ENCODE measurements around the gene RPS6KA5. TPM values are rescaled to one million over a fixed set of nuclear protein-coding genes. Genes with fewer than 3 reads are reported as not detected.
A peak's percentile ranks its signal among the peaks of the same experiment; 100 is the strongest.

Gene RPS6KA5
- total RNA-seq, 2 donors from 2014 or later, result 30.0 to 46.2 TPM

GRCh38 chr14:90892970-90893369, 167.5 kb downstream of the RPS6KA5 start:
- ATAC-seq (replicated peaks), result no peak
- Mint-ChIP-seq H3K4me1 (no peaks in the 10 kb centered on the region), H3K27ac (no peak overlapping the region), H3K4me3 (no peak overlapping the region), H3K27me3 (no peaks in the 10 kb centered on the region), H3K36me3 (ENCODE audit: low read depth) (peaks cover 86% of the 10 kb centered on the region), H3K9me3 (no peaks in the 10 kb centered on the region)

DNA sequence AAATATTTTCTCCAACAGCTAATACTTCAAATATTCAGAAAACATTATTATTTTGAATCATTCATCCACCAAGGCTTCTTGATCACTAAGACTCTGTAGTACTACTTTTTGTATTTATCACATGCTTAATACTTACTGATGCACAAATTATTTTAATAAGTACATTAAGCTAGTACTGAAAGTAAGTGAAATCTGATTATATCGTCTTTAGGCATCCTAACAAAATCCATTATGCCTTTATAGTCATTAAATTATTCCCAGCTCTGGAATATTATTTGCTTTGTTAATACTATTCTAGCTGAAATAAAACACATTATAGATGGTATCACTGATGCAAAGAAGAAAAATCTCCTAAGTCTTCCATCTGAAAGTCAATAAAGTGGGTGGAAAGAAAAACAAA, 169.1 kb downstream of the RPS6KA5 start:
- H3K36me3 Mint-ChIP-seq (ENCODE audit: low read depth), result peaks cover 78% of the 10 kb centered on the region
- no peaks in the 10 kb centered on the region for H3K27me3 Mint-ChIP-seq

GRCh38 chr14:90890322-90891020, 170.0 kb downstream of the RPS6KA5 start:
- no peak overlapping the region for H3K4me3 Mint-ChIP-seq
- H3K4me1 Mint-ChIP-seq, result no peaks in the 10 kb centered on the region
- H3K27ac Mint-ChIP-seq, result no peak overlapping the region
- no peaks in the 10 kb centered on the region for H3K9me3 Mint-ChIP-seq
- no peaks in the 10 kb centered on the region for H3K27me3 Mint-ChIP-seq
- no peak for ATAC-seq (replicated peaks)
- peaks cover 69% of the 10 kb centered on the region for H3K36me3 Mint-ChIP-seq (ENCODE audit: low read depth)

More for the DNA sequence above, 169.1 kb downstream of the RPS6KA5 start:
- H3K9me3 Mint-ChIP-seq, result no peaks in the 10 kb centered on the region
- ATAC-seq (replicated peaks), result no peak
- H3K4me1 Mint-ChIP-seq, result no peaks in the 10 kb centered on the region
- H3K4me3 Mint-ChIP-seq, result no peak overlapping the region
- H3K27ac Mint-ChIP-seq, result no peak overlapping the region

DNA sequence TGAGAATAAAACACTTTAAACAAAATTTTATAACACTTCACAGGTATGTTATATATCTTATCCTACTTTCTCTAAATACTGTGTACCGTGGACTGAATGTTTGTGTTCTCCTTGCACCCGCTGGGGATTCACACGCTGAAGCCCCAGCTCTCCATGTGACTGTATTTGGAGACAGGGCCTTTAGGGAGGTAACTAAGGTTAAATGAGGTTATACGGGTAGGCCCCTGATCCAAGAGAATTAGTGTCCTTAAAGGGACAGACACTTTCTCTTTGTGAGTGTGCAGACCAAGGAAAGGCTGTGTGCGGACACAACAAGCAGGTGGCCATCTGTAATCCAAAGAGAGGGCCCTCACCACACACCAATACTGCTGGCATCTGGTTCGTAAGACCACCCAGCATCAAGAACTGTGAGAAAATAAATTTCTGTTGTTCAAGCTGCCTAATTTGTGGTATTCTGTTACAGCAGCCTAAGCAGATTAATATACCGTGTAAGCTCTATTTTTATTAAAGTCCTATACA, 174.1 kb downstream of the RPS6KA5 start:
- H3K27me3 Mint-ChIP-seq, result no peaks in the 10 kb centered on the region
- no peaks in the 10 kb centered on the region for H3K9me3 Mint-ChIP-seq
- no peak overlapping the region for H3K4me3 Mint-ChIP-seq
- H3K27ac Mint-ChIP-seq, result no peak overlapping the region
- H3K36me3 Mint-ChIP-seq (ENCODE audit: low read depth), result peaks cover 69% of the 10 kb centered on the region
- no peak for ATAC-seq (replicated peaks)
- no peaks in the 10 kb centered on the region for H3K4me1 Mint-ChIP-seq

GRCh38 chr14:90883782-90884181, 176.7 kb downstream of the RPS6KA5 start:
- Mint-ChIP-seq H3K4me1 (peaks cover 4% of the 10 kb centered on the region), H3K27me3 (no peaks in the 10 kb centered on the region), H3K27ac (peak overlapping the region; percentile 9), H3K4me3 (no peak overlapping the region), H3K9me3 (no peaks in the 10 kb centered on the region), H3K36me3 (ENCODE audit: low read depth) (peaks cover 65% of the 10 kb centered on the region)
- no peak for ATAC-seq (replicated peaks)

DNA sequence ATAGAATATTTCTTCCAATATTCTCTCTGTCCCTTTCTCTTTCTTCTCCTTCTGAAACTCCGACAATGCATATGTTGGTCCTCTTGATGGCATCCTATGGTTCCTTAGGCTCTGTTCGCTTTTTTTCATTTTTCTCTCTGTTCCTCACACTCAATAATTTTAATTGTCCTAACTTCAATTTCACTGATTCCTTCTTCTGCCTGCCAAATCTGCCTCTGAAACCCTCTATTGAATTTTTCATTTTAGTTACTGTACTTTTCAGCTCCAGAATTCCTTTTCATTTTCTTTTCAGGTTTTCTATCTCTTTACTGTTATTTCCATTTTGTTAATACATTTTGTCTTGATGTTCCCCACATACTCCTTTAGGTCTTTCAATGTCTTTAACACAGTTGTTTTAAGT, 177.2 kb downstream of the RPS6KA5 start:
- Mint-ChIP-seq H3K27me3 (no peaks in the 10 kb centered on the region), H3K27ac (peak overlapping the region; percentile 9)
- ATAC-seq (replicated peaks), result no peak

GRCh38 chr14:90880282-90880681, 180.2 kb downstream of the RPS6KA5 start:
- H3K27me3 Mint-ChIP-seq, result no peaks in the 10 kb centered on the region
- no peak overlapping the region for H3K27ac Mint-ChIP-seq
- no peaks in the 10 kb centered on the region for H3K9me3 Mint-ChIP-seq
- H3K36me3 Mint-ChIP-seq (ENCODE audit: low read depth), result peaks cover 70% of the 10 kb centered on the region
- no peak for ATAC-seq (replicated peaks)
- H3K4me3 Mint-ChIP-seq, result no peak overlapping the region
- peaks cover 4% of the 10 kb centered on the region for H3K4me1 Mint-ChIP-seq

More for the DNA sequence above, 177.2 kb downstream of the RPS6KA5 start:
- H3K4me1 Mint-ChIP-seq, result peaks cover 4% of the 10 kb centered on the region
- no peaks in the 10 kb centered on the region for H3K9me3 Mint-ChIP-seq
- H3K36me3 Mint-ChIP-seq (ENCODE audit: low read depth), result peaks cover 60% of the 10 kb centered on the region
- no peak overlapping the region for H3K4me3 Mint-ChIP-seq

DNA sequence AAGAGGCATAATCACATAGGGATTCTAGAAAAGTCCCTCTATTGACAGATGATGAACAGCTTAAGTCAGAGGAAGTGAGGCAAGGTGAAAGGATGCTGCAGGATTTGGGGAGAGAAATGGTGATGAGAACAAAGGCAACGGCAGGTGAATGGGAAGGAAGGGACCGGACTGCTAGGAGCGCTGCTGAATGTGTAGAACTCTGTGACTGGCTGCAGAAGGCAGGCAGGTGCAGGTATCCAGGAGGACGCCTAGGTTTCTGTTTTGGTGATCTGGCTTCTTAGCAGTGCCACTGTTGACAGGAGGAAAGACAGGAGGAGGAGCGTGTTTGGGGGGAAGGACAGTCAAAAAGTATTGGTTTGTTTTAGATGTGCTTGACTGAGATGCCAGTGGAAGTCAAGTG, 185.8 kb downstream of the RPS6KA5 start:
- H3K9me3 Mint-ChIP-seq, result no peaks in the 10 kb centered on the region
- H3K4me3 Mint-ChIP-seq, result no peak overlapping the region
- H3K27me3 Mint-ChIP-seq, result no peaks in the 10 kb centered on the region

DNA sequence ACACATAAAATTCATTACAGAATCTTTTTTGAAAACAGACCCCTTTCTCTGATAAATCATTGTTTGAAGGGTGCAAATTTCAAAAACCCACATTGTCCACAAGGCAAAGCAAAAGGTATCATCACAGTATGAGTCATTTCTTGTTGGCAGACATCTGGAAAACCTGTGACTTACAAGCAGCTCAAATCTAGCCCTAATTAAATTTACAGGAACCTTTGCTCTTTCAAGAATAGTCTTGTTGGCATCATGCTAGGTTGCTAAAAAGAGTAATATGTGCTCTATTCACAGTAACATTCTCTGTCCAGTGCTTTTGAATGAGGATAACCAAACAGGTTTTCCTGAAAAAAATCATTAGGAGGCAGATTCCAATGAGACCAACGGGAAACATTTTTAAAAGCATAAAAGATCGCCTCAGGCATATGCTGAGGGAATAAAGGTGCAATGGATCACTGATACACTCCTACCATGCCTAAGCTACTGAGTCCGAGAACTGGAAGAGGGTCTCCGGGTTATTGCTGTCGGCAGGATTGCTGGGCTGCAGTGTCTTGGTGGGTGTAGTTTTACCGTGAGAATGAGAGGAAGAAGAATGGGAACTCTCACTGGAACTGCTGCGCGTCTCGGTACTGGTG, 188.7 kb downstream of the RPS6KA5 start:
- no peak for ATAC-seq (replicated peaks)
- Mint-ChIP-seq H3K4me1 (no peaks in the 10 kb centered on the region), H3K36me3 (ENCODE audit: low read depth) (peaks cover 69% of the 10 kb centered on the region), H3K4me3 (no peak overlapping the region), H3K27ac (no peak overlapping the region), H3K9me3 (no peaks in the 10 kb centered on the region), H3K27me3 (no peaks in the 10 kb centered on the region)

More for the DNA sequence above, 185.8 kb downstream of the RPS6KA5 start:
- no peaks in the 10 kb centered on the region for H3K4me1 Mint-ChIP-seq
- peak overlapping the region; percentile 39 for H3K27ac Mint-ChIP-seq
- ATAC-seq (replicated peaks), result no peak
- H3K36me3 Mint-ChIP-seq (ENCODE audit: low read depth), result peaks cover 78% of the 10 kb centered on the region

GRCh38 chr14:90870950-90871604, 189.4 kb downstream of the RPS6KA5 start:
- ATAC-seq (replicated peaks), result no peak
- Mint-ChIP-seq H3K27me3 (no peaks in the 10 kb centered on the region), H3K4me1 (no peaks in the 10 kb centered on the region), H3K27ac (no peak overlapping the region), H3K9me3 (no peaks in the 10 kb centered on the region), H3K36me3 (ENCODE audit: low read depth) (peaks cover 69% of the 10 kb centered on the region), H3K4me3 (no peak overlapping the region)

DNA sequence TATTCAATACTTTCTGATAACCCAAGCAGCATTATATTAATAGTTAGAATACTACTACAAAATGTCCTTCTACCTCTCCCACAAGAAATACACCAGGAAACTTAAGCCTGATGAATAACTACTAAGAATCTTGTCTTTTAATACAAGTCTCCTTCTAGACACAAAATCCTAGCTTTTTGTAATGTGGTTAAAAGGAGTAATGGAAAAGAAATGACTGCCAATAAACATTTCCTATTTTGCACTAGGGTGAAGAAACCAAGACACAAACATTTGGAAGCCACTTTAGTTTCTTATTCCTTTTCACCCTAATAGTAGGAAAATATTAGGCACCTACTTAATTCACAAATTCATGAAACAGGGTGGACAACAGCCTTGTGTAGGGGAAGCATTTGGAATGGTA, 192.9 kb downstream of the RPS6KA5 start:
- H3K27me3 Mint-ChIP-seq, result no peaks in the 10 kb centered on the region
- ATAC-seq (replicated peaks), result no peak
- H3K9me3 Mint-ChIP-seq, result no peaks in the 10 kb centered on the region
- peaks cover 55% of the 10 kb centered on the region for H3K36me3 Mint-ChIP-seq (ENCODE audit: low read depth)
- no peak overlapping the region for H3K4me3 Mint-ChIP-seq
- H3K27ac Mint-ChIP-seq, result no peak overlapping the region
- H3K4me1 Mint-ChIP-seq, result no peaks in the 10 kb centered on the region

GRCh38 chr14:90866833-90867232, 193.6 kb downstream of the RPS6KA5 start:
- no peak overlapping the region for H3K27ac Mint-ChIP-seq
- H3K9me3 Mint-ChIP-seq, result no peaks in the 10 kb centered on the region
- H3K4me1 Mint-ChIP-seq, result no peaks in the 10 kb centered on the region
- H3K27me3 Mint-ChIP-seq, result no peaks in the 10 kb centered on the region
- H3K36me3 Mint-ChIP-seq (ENCODE audit: low read depth), result peaks cover 54% of the 10 kb centered on the region
- ATAC-seq (replicated peaks), result no peak
- no peak overlapping the region for H3K4me3 Mint-ChIP-seq

DNA sequence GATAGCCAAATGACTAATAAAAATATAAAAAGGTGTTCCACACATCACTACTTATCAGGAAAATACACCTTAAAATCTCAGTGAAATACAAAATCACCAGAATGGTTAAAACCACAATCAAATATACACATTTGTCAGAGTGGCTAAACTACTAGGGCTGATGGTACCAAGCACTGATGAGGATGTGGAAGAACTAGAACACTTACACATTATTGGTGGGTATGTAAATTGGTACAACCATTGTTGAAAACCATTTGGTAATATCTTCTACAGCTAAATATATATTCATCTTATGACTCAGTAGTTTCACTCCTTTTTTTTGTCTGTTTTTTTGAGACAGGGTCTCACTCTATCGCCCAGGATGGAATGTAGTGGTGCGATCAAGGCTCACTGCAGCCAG, 195.7 kb downstream of the RPS6KA5 start:
- Mint-ChIP-seq H3K4me1 (no peaks in the 10 kb centered on the region), H3K27me3 (no peaks in the 10 kb centered on the region), H3K36me3 (ENCODE audit: low read depth) (peaks cover 45% of the 10 kb centered on the region), H3K9me3 (no peaks in the 10 kb centered on the region), H3K4me3 (no peak overlapping the region), H3K27ac (no peak overlapping the region)
- peak; percentile 54 for ATAC-seq (replicated peaks)

DNA sequence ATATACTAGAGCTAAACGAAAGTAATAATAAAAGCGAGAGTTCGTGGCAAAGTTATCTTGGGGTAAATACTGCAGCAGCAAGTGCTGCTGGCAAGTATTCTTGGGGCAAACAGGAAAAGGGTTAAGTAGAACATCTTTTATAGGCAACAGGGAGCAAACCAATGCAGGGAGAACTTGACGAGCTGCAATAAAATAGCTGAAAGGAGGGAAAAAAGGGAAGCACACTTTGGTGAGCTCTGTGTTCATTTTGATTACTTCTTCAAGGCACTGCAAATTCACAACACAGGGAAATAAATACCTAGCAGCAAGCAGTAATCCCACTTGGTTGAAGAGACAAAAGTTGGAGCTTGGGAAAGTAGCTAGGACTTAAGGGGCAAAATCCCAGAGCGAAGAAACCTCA, 201.9 kb downstream of the RPS6KA5 start:
- no peak for ATAC-seq (replicated peaks)
- H3K4me1 Mint-ChIP-seq, result no peaks in the 10 kb centered on the region
- no peak overlapping the region for H3K4me3 Mint-ChIP-seq
- H3K27me3 Mint-ChIP-seq, result no peaks in the 10 kb centered on the region
- H3K36me3 Mint-ChIP-seq (ENCODE audit: low read depth), result peaks cover 21% of the 10 kb centered on the region
- H3K27ac Mint-ChIP-seq, result no peak overlapping the region
- no peaks in the 10 kb centered on the region for H3K9me3 Mint-ChIP-seq

GRCh38 chr14:90857866-90858265, 202.6 kb downstream of the RPS6KA5 start:
- Mint-ChIP-seq H3K4me1 (no peaks in the 10 kb centered on the region), H3K36me3 (ENCODE audit: low read depth) (peaks cover 21% of the 10 kb centered on the region), H3K27ac (no peak overlapping the region), H3K4me3 (no peak overlapping the region), H3K27me3 (no peaks in the 10 kb centered on the region), H3K9me3 (no peaks in the 10 kb centered on the region)
- ATAC-seq (replicated peaks), result no peak
